ENCODE measurements around the gene SYP. TPM values are rescaled to one million over a fixed set of nuclear protein-coding genes. Genes with fewer than 3 reads are reported as not detected.

Gene SYP
- total and polyA plus RNA-seq, 9 of the 15 experiments (the other 6 are each of a cell fraction or from before 2014, with no cell fraction given): 0.48 to 5.1 (median 2.6) TPM

- 0 out of 2 replicates have a peak, but pooled peaks have one; percentile 38 for TF ChIP-seq ZBTB34 (CRISPR knock-in tag; IDR thresholded peaks at IDR 0.05)
- peak; percentile 41; the same call in 1 of the 2 replicates for TF ChIP-seq CREB3L1 (IDR thresholded peaks at IDR 0.05; ENCODE audit: borderline replicate concordance, low read depth)
- TF ChIP-seq ZNF253 (CRISPR knock-in tag; conservative IDR thresholded peaks at IDR 0.05): no peak
- TF ChIP-seq BCL6 (CRISPR knock-in tag; IDR thresholded peaks at IDR 0.05): no peak
- peak; percentile 80 for TF ChIP-seq E2F3 (CRISPR knock-in tag; IDR thresholded peaks at IDR 0.05)
- TF ChIP-seq SFPQ (IDR thresholded peaks at IDR 0.05; ENCODE audit: low read depth, low read length): no peak
- TF ChIP-seq HNRNPLL (IDR thresholded peaks at IDR 0.05; ENCODE audit: low read depth, low read length, poor library complexity, severe bottlenecking): peak; percentile 70
- peak; percentile 83 for TF ChIP-seq SAFB (IDR thresholded peaks at IDR 0.05; ENCODE audit: borderline replicate concordance, low read depth, low read length)
- TF ChIP-seq RBM39 (optimal IDR thresholded peaks at IDR 0.05; ENCODE audit: low read depth, low read length): no peak
- TF ChIP-seq ERF (CRISPR knock-in tag; IDR thresholded peaks at IDR 0.05): peak; percentile 43; the same call in 1 of the 2 replicates
- no peak for TF ChIP-seq ZNF707 (CRISPR knock-in tag; conservative IDR thresholded peaks at IDR 0.05)
- no peak for TF ChIP-seq PHTF2 (CRISPR knock-in tag; IDR thresholded peaks at IDR 0.05)
- TF ChIP-seq ZNF592 (IDR thresholded peaks at IDR 0.05): peak; percentile 98
- TF ChIP-seq GTF2E2 (tag; IDR thresholded peaks at IDR 0.05): 0 out of 2 replicates have a peak, but pooled peaks have one; percentile 34
- TF ChIP-seq NFRKB (IDR thresholded peaks at IDR 0.05; ENCODE audit: low read depth): 0 out of 2 replicates have a peak, but pooled peaks have one; percentile 9
Measured at GRCh38 chrX:49155900-49156837, 43.8 kb downstream of the SYP start (continued).
